Astrocyte (in vitro differentiated cells and primary cell): ENCODE measurements around the gene PASK. TPM values are rescaled to one million over a fixed set of nuclear protein-coding genes. Genes with fewer than 3 reads are reported as not detected.

Source experiments
- DNase-seq: peaks from one replicate; pipeline ENCODE4 v3.0.0-alpha.2; 2010; ENCODE audit warnings: low read depth
- FAIRE-seq: peaks from 2 replicates; lab custom pipeline; 2011; peaks lifted over from hg19 to GRCh38; lab: Jason Lieb, UNC
- H2AFZ ChIP-seq: 2 replicates; pipeline ENCODE4 v1.6.0; 2012; ENCODE audit warnings: low read depth, low read length, inconsistent platforms
- H3K27ac ChIP-seq: 2 replicates; pipeline ENCODE4 v1.5.1; 2011; ENCODE audit warnings: low read depth, low read length, inconsistent platforms
- H3K27me3 ChIP-seq: 2 replicates; pipeline ENCODE4 v1.6.0; 2011; ENCODE audit warnings: low read length, inconsistent platforms; ENCODE audit not compliant: insufficient read depth
- H3K36me3 ChIP-seq: 2 replicates; pipeline ENCODE4 v1.5.1; 2011; ENCODE audit warnings: low read length, inconsistent platforms; ENCODE audit not compliant: insufficient read depth
- H3K4me1 ChIP-seq: 2 replicates; pipeline ENCODE4 v1.5.1; 2011; ENCODE audit warnings: low read length, inconsistent platforms; ENCODE audit not compliant: insufficient read depth
- H3K4me2 ChIP-seq: 2 replicates; pipeline ENCODE4 v1.6.0; 2012; ENCODE audit warnings: low read length, inconsistent platforms
- H3K4me3 ChIP-seq: 2 replicates; pipeline ENCODE4 v1.5.1; 2011; ENCODE audit warnings: low read depth, mild to moderate bottlenecking, low read length, inconsistent platforms; ENCODE audit not compliant: insufficient read depth
- H3K79me2 ChIP-seq: 2 replicates; pipeline ENCODE4 v1.6.0; 2012; ENCODE audit warnings: mild to moderate bottlenecking, low read length, inconsistent platforms; ENCODE audit not compliant: insufficient read depth
- H3K9ac ChIP-seq: 2 replicates; pipeline ENCODE4 v1.6.0; 2012; ENCODE audit warnings: mild to moderate bottlenecking, low read length, inconsistent platforms
- H3K9me3 ChIP-seq: 2 replicates; pipeline ENCODE4 v1.5.1; 2012; ENCODE audit warnings: low read depth, mild to moderate bottlenecking, low read length, inconsistent platforms; ENCODE audit not compliant: insufficient read depth
- H4K20me1 ChIP-seq: 2 replicates; pipeline ENCODE4 v1.6.0; 2012; ENCODE audit warnings: low read length, inconsistent platforms; ENCODE audit not compliant: insufficient read depth
- H3K27ac Mint-ChIP-seq: one replicate; pipeline ENCODE4 v1.8.0; 2021; ENCODE audit warnings: mild to moderate bottlenecking, mixed read lengths; ENCODE audit not compliant: unreplicated experiment
- H3K27me3 Mint-ChIP-seq: one replicate; pipeline ENCODE4 v1.8.0; 2021; ENCODE audit warnings: low read depth, mixed read lengths; ENCODE audit not compliant: unreplicated experiment
- H3K36me3 Mint-ChIP-seq: one replicate; pipeline ENCODE4 v1.8.0; 2021; ENCODE audit warnings: low read depth, mixed read lengths; ENCODE audit not compliant: unreplicated experiment
- H3K4me1 Mint-ChIP-seq: one replicate; pipeline ENCODE4 v1.8.0; 2021; ENCODE audit warnings: low read depth, mixed read lengths; ENCODE audit not compliant: unreplicated experiment
- H3K4me3 Mint-ChIP-seq: one replicate; pipeline ENCODE4 v1.8.0; 2021; ENCODE audit warnings: mild to moderate bottlenecking, moderate library complexity, mixed read lengths; ENCODE audit not compliant: unreplicated experiment
- H3K9me3 Mint-ChIP-seq: one replicate; pipeline ENCODE4 v1.8.0; 2021; ENCODE audit warnings: mild to moderate bottlenecking, mixed read lengths; ENCODE audit not compliant: unreplicated experiment
- CTCF ChIP-seq: IDR thresholded peaks from 2 replicates; pipeline ENCODE4 v1.5.1; 2011; ENCODE audit warnings: low read depth, mild to moderate bottlenecking, inconsistent platforms, low read length, moderate library complexity; ENCODE audit not compliant: insufficient read depth
- EZH2 ChIP-seq: IDR thresholded peaks from 2 replicates; pipeline ENCODE4 v1.6.1; 2012; ENCODE audit warnings: mild to moderate bottlenecking, low read length, inconsistent platforms; ENCODE audit not compliant: insufficient read depth
- total RNA-seq: library from RNA; stranded (reverse); gene quantifications from 2 replicates; pipeline ENCODE4 v1.2.1, GENCODE V29; 2021

The PASK gene
- total RNA-seq, 1 donor from 2014 or later, result 8.0 TPM

GRCh38 chr2:241066171-241066892 is 82.9 kb downstream of the PASK start:
- DNase-seq (no peak), FAIRE-seq (no peak)
- Histone ChIP-seq H3K9me3 (no peaks in the 10 kb centered on the region), H4K20me1 (no peaks in the 10 kb centered on the region), H3K36me3 (no peaks in the 10 kb centered on the region), H3K4me2 (no peak overlapping the region), H3K79me2 (no peaks in the 10 kb centered on the region), H3K27ac (no peak overlapping the region), H3K27me3 (peaks cover 2% of the 10 kb centered on the region), H3K4me1 (no peaks in the 10 kb centered on the region), H3K4me3 (no peak overlapping the region), H3K9ac (no peak overlapping the region), H2AFZ (no peak overlapping the region)
- no peaks in the 10 kb centered on the region for H3K4me1 Mint-ChIP-seq
- no peak overlapping the region for H3K4me3 Mint-ChIP-seq
- H3K27me3 Mint-ChIP-seq, result peaks cover 48% of the 10 kb centered on the region
- H3K9me3 Mint-ChIP-seq, result no peaks in the 10 kb centered on the region
- H3K36me3 Mint-ChIP-seq, result no peaks in the 10 kb centered on the region
- H3K27ac Mint-ChIP-seq, result no peak overlapping the region
- TF ChIP-seq CTCF, result no peak
- TF ChIP-seq EZH2, result no peak

- H3K36me3 Mint-ChIP-seq, result no peaks in the 10 kb centered on the region
- H3K27me3 Mint-ChIP-seq, result peaks cover 45% of the 10 kb centered on the region
Observed at GRCh38 chr2:241065355-241065803, 83.9 kb downstream of the PASK start.

More at GRCh38 chr2:241065355-241065803, 83.9 kb downstream of the PASK start:
- Histone ChIP-seq H3K9me3 (no peaks in the 10 kb centered on the region), H3K27me3 (peaks cover 4% of the 10 kb centered on the region), H4K20me1 (no peaks in the 10 kb centered on the region), H3K27ac (no peak overlapping the region), H3K9ac (no peak overlapping the region), H2AFZ (no peak overlapping the region), H3K79me2 (no peaks in the 10 kb centered on the region), H3K4me3 (no peak overlapping the region), H3K4me2 (no peak overlapping the region), H3K4me1 (no peaks in the 10 kb centered on the region), H3K36me3 (no peaks in the 10 kb centered on the region)
- H3K4me3 Mint-ChIP-seq, result no peak overlapping the region
- no peaks in the 10 kb centered on the region for H3K4me1 Mint-ChIP-seq
- no peak for FAIRE-seq
- no peaks in the 10 kb centered on the region for H3K9me3 Mint-ChIP-seq
- no peak for TF ChIP-seq CTCF
- TF ChIP-seq EZH2, result no peak
- no peak overlapping the region for H3K27ac Mint-ChIP-seq
- no peak for DNase-seq
